Stimulated activated CD4-positive, alpha-beta T cell treated with anti-CD3 and anti-CD28 coated beads, Interleukin-2, amount 100 ng/mL, for 24 hours (primary cell): ENCODE data around the gene MYL3.
A peak's percentile ranks its signal among the peaks of the same experiment; 100 is the strongest.
"Not testable (repeated sequence)": the region's sequence is repeated elsewhere in the genome, so short reads cannot be mapped to it uniquely, and the experiment has no call there.

Source experiments
- DNase-seq, 2 donors: peaks; one replicate each; pipeline ENCODE4 v3.0.0-alpha.2; 2020

MYL3 gene

DNA sequence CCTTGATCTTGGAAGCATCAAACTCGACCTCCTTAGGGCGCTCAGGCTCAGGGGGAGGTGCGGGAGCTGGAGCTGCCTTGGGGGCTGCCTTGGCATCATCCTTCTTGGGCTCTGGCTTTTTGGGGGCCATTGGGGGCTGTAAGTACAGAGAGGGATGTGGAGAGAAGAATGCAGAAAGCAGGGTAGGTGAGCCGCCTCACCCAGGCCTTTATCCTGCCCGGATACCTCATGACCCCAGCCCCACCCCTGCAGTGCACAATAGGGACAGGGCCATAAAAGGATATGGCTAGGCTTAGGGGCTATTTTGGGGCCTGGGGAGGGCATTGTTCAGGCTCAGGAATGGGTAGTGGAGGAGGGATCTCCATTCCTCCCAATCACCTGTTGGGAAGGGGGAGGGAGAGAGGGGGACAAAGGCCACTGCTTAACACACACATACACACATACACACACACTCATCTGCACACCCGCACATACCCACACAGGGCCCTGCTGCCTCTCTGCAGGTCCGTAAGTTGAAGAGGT is at the start of gene MYL3:
TSS of gene MYL3 (minus strand) at position 184 of the 522 bp plus-strand sequence. CDS start at position 130, 54 bp downstream.
- no peak for DNase-seq

DNA sequence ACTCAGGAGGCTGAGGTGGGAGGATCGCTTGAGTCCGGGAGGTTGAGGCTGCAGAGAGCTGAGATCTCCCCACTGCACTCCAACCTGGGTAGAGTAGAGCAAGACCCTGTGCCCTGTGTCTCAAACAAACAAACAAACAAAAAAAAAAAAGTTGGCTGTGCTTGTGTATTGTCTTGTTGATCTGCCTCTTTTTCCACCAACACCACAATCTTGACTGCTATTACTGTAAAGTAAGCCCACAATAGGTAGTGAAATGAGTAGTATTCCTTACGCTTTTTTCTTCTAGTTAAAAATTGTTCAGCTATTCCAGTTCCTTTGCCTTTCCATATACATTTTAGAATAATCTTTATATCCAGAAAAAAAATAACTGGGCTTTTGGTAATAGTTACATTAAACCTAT is 49.7 kb upstream of the MYL3 start:
- DNase-seq, result no peak

DNA sequence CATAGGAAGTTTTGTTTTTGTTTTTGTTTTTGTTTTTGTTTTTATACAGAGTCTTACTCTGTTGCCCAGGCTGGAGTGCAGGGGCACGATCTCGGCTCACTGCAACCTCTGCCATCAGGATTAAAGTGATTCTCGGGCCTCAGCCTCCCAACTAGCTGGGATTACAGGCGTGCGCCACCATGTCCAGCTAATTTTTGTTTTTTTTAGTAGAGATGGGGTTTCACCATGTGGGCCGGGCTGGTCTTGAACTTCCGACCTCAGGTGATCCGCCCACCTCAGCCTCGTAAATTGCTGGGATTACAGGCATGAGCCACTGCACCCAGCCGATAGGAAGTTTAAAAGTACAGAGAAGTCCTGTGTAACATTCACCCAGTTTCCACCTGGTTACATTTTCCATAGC is 47.7 kb upstream of the MYL3 start:
- not testable (repeated sequence) for DNase-seq

DNA sequence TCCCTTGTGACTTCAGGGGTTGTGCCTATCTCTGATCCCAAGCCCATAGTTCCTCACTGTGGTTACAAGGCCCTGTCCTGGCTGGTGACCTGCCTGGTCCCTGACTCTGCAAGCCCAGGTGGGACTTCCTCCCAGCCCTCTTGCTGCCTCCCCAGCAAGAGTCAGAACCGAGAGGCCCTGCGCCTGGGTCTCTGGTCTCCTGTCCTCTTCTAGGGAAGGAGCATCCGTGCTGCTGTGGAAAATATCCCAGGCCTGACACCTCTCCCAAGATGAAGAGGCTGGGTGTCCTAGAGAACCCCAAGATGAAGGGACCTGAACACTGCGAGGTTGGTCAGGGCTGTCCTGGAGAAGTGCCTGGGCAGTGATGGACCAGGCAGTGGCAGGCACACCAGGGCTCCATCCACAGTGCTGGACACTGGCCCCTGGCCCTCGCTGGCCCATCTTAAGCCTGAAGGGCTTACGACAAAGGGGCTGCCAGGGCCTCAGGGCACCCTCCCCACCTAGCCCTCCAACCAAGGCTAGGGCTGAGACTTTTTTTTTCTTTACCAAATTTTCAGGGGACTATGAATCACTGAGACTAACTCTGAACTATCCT is 47.0 kb upstream of the MYL3 start:
- DNase-seq, result no peak

DNA sequence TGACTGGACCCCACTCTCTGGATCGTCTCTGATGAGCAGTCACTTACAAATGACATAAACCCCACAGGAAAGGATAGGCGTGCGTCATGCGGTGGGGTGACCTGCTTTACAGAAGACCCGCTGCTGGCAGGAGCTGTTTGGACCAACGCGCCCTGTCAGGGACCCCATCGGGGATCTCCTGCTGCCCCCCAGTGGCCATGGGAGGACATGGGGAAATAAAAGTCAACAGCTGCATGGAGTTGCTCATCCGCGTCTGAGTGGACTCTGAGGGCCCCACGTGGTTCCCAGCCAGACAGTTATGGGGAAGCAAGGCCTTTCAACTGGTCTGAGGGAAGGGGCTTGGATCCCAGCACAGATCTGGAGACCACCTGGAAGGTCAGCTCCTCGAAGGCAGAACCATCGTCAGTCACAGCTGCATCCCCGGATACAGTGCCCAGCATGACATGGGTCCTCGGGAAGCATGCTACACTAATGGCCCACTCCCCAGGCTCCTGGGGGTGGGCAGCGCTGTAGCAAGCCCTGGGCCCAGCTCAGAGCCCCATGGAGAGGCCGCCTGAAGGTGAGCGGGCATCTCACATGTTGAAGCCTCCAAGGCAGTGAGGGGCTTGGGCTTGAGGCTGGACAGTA is 46.4 kb upstream of the MYL3 start:
- peak; percentile 84 to 85 for DNase-seq

DNA sequence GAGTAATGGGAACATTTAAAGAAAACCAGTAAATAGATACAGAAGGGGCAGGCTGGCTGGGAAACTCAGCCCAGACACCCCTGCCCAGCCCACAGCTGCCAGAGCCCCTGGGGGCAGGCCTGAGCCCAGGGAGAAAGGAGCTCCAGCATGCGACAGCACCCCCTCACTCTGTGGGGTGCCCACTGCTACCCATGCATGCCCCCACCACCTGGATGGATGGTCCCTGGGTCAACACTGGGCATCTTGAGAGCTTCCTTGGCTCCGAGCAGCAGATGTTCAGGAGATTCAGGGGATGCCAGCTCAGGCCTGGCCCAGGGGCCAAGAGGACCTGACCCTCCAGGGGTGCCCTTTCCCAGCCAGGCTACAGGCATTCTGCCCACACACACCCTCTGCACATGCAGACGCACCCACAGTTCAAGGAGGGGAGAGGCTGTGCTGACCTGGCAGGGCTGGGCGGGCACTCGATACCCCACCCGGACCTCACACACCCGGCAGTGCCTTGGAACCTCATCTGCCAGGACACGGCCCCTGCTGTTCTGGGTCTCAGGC is 45.8 kb upstream of the MYL3 start:
- DNase-seq, result no peak

DNA sequence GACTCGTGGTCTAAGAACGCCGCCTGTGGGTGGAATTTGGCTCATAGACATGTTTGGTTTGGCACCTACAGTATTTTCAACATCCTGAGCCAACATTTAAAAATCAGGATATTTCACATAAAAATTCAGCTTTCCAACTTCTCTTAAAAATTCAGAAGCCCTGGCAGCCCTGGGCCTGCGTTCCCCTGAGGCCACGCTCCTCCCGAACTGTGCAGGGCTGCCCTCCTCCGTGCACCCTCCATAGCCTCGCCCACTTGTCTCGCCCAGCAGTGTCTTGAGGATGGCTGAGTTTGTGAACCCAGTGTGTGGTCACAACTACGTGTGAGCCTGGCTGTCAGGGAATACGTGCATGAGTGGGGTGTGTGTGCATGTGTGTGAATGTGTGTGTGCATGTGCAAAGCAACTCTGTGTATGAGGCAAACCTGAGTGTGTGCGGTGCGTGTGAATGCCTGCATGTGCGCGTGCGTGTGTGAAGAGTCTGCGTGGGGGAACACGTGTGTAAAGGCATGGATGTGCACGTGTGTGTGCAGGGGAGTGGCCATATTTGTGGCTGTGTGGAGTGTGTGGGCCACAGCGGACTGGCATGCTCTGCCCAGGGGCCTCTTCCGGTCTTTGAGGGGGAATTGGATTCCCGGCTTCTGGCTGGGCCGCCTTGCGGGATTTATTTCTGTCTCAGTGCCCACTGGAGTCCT is 45.2 kb upstream of the MYL3 start:
- DNase-seq, result no peak

DNA sequence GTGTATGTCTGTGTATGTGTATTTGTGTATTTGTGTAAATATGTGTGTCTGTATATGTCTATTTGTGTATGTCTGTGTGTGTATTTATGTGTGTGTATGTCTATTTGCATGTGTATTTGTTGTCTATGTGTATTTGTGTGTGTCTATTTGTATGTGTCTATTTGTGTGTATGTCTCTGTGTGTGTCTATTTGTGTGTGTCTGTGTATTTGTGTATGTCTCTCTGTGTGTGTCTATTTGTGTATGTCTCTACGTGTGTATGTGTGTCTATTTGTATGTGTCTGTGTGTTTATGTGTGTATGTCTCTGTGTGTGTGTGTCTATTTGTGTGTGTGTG is 44.7 kb upstream of the MYL3 start:
- no peak for DNase-seq

DNA sequence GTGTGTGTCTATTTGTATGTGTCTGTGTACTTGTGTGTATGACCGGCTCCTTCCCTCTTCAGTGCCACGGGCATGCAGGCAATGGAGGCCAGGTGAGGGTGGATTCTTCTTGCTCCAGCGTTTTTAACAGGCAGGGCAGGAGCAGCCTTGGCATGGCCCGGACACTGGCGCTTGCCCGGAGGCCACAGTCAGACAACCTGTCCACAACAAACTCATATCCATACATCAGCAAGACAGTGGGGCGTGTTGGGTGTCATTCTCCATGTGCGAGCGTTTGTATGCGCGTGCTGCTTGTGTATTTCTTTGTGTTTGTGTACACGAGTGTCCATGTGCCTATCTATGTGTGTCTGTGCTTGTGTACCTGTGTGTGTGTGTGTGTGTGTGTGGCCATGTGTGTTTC is 44.0 kb upstream of the MYL3 start:
- DNase-seq, result no peak

DNA sequence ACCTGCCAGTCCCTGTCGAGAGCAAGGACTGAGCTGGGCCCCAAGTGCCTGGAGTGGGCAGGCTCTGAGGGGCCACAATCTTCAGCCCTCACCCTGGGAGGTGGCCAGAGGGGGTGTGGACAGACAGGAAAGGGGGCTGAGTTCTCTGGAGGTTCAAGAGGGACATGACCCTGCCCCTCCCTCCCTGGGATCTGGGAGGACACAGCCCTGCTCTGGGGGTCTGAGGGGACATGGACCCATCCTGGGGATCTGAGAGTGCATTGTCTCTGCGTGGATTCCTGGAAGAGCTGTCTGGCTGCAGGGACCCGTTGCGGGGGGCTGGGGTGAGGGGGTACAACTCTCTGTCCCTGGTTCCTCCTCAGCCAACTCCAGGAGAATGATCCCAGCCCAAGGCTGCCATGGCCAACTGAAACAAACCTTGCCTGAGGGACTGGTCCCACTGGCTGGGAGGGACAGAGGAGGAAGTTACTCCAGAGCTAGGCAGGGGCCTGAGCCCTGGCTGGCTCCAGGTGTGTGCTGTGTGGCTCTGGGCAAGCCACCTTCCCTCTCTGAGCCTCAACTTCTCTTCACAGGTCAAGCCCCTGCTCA is 43.3 kb upstream of the MYL3 start:
- DNase-seq, result no peak

DNA sequence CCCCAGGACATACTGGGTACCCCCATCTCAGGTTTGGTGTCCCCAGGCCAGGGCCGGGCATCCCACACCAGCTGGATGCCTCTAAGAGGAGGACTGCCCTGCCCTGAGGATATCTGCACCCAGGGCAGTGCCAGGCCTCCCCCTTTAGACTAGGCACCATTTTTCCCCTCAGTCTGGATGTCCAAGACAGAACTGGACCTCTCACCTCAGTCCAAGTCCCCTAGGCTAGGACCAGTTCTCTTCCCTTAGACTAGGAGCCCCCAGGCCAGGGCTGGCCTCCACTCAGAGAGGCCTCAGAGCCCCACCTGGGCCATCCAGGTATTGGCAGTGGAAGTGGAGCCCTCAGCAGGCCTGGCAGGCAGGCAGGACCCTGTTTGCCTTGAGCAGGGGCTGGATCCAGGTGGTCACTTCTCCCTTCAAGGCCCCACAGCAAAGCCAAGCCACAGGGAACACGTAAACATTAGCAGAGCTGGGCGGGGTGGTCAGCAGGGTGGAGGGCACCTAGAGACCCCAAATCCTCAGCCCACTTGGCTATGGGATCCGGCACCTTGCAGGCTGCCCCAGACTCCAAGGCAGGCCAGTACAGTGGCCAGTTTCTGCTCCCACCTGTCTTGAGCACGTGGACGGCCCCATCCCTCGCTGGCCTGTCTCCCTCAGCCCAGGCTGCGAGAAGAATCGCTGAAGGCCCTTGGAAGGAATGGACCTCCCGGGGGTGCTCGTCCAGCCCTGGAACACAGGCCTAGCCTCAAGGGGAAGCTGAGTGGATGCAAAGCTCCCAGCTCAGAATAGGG is 42.6 kb upstream of the MYL3 start:
- DNase-seq, result no peak

DNA sequence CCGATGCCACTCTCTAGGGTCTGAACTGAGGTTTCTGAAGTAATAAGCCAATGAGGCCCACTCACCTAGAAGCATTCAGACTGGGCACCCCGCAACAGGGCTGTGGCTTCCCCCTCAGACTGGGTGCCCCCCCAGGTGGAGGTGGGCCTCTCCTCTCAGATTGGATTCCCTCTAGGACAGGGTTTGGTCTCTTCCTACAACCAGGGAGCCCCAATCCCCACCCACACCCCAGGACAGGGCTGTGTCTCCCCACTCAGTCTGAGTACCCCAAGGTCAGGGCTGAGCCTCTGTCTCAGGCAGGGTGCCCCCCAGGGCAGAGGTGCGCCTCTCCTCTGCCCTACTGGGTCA is 41.9 kb upstream of the MYL3 start:
- no peak for DNase-seq

DNA sequence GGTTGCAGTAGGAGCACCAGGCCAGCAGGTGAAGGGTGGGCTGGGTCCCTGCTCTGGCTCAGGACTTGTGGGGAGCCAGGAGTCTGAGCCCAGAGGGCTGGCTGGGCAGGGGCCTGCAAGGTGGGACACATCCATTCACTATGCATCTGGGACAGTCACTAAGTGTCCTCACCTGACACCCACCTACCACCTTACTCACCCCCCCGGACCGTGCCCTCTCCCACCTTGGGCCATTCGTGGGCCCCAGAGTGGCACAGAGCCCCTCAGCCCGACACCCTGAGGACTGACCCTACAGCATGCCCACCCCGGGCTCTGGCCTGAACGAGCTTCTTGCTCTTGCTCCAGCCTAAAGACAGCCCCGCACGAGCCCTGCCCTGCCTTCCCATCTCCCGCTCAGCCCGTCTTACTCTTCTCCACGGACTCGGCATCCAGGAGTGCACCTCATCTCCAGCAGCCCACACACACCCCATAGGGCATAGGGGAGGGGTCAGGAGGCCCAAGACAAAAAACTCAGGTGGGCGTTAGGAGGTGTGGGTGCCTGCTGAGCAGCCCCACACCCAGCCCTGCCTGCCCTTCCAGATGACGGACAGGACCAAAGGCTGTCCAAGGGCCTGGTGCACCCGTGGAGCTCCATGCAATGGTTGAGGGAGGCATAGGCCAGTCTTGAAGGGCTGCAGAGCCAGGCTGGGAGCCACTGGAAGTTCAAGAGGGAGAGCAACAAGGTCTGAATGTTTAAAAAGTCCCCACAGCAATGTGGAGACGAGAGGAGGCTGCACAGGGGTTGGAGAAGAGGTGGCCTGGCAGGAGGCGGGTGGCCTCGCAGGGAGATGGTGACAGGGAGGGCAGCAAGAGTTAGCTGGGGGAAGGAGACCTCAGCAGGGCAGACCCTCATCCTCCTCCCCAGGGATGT is 41.3 kb upstream of the MYL3 start:
- no peak for DNase-seq

DNA sequence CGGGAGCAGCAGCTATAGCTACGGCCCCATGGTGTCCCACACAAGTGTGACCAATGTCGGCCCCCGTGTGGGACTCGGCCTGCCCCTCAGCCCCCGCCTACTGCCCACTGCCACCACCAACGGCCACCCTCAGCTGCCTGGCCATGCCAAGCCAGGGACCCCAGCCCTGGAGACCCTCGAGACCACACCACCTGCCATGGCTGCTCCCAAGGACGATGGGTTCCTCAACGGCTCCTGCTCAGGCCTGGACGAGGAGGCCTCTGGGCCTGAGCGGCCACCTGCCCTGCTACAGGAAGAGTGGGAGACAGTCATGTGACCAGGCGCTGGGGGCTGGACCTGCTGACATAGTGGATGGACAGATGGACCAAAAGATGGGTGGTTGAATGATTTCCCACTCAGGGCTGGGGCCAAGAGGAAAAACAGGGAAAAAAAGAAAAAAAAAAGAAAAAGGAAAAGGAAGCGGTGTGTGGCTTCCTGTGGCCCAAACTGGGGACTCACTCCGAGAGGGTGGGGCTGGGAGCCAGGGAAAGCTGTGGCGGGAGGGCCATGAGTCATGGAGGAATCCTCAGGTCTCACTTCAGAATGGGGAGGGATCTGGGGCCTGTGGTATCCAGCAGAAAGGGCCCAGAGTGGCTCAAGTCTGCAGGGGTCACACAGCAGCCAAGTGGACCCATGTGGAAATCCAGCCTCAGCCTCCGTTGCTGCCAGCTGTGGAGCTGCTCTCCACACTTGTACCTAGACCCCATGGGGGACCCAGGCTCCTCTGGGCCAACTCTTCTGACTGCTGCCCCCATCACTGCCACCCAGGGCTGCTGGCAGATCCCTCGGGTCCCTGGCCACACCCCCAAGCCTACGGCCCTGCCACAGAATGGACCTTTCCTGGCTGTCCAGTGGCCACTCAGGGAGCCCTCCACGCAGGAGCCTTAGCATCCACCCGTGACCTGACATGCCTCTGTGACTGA is 40.4 kb upstream of the MYL3 start:
- no peak for DNase-seq

DNA sequence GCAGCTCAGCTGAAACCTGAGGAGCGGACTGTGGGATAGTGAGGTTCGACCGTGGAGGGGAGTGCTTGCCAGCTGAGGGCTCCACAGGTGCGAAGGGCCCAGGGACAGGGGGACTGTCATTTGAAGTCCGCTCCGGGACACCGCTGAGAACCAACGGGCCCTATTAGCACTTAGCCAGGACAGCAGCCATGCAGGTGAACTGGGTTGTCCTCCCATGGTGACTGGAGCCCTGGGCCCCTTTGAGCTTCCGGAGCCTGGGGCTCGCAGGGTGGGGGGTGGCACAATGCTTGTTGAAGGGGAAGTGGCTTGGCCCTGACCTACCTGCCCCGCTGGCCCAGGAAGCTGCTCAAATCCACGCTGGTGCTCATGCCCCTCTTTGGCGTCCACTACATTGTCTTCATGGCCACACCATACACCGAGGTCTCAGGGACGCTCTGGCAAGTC is 39.0 kb upstream of the MYL3 start:
- DNase-seq, result no peak

DNA sequence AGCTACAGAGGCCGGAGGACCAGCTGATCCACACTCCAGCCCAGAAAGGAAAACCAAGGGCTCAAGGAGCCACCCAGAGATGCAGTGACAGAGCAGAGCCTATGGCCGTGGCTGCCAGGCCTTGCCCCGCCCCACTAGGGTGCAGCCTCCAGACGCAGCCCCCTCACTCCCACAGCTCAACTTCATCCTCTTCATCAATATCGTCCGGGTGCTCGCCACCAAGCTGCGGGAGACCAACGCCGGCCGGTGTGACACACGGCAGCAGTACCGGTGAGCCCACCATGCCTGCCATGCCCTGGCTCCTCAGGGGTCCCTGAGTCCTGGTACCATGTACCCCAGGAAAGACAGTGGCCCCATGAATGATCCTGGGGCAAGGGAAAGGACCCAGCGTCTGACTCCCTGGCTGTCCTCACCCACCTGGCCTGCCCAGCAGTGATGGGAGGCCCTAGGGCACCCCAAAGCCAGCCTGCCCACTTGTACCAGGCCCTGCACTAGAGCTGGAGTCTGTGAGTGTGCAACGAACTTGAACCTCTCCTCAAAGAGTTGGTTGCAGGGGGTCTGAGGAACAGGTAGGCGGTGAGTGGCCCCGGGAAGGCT is 38.4 kb upstream of the MYL3 start:
- DNase-seq, result no peak

DNA sequence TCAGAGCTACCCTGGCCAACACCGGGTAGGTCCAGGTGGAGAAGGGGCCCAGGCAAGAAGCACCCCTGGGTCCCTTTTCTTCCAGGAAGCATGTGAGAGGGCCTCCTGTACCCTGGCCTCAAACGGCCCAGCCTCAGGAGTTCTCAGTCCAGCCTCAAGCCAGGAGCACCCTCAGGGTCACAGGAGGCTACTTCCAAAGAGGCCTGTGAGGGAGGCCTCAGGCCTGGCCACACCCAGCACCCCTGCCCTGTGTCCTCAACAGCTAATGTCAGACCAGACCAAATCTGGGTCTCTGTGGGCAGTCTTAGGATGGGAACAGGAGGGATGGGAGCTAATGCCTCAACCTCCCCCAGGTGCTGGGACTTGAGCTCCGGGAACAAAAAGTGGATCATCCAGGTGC is 37.8 kb upstream of the MYL3 start:
- no peak for DNase-seq

DNA sequence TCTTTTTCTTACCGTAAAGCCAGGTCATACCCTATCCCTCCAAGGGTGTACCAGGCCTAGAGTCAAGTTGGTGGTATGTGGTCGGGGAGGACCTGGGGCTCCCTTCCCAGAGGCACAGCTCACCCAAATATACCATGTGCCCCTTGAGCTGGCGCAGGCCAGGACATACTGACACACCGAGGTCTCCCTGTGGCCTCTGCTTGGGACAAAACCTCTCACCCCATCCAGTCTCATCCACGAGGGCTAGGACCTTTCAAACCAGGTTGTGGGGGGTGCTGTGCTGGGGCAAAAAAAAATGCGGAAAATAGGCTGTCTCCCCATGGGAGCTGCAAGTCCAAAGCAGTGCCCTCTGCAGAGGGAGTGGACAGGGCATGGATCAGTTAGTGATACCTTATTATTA is 37.1 kb upstream of the MYL3 start:
- DNase-seq, result no peak

DNA sequence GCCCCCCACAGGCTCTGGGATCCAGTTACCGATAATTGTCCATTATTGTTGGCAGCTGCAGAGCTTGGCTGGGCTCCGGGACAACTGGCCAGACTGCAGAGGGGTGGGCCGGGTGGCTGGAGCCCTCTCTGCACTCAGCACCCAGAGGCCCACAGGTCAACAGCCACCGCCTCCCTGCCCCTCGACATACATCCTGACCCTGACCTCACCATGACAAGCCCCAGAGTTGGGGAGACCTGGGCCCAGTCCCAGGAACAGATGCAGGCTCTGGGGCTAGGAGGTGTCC is 36.7 kb upstream of the MYL3 start:
- no peak for DNase-seq
